ENCODE data around the gene TNNC1.

DNA sequence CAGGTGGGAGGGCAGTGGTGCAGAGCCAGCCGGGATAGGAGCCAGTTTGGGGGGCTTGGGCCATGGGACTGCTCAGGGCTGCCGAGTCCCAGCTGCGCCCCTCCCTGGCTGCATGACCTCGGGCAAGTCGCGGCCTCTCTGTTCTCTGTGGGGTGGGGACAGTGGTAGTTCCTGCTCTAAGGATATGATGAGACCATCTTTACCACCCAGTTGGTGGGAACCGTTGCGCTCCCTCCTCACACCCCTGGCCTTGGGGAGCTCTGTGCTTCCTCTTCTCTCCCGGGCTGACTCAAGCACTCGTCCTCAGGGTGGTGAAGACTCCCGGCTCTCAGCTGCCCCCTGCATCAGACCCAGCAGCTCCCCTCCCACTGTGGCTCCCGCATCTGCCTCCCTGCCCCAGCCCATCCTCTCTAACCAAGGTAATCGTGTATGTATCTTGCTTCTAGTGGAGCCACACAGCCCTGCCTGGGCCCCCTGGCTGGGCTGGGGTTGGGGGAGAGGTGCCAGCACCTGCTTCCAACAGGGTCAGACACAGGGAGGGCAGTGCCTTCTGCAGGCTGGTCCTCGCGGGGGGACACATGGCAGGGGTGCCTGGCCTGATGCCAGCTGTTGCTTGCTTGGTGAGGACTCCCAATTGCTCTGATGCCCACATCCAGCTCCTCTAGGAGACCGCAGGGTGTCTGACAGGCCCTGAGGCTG lies 26.2 kb upstream of the TNNC1 start:
- TF ChIP-seq, protein P1, sequence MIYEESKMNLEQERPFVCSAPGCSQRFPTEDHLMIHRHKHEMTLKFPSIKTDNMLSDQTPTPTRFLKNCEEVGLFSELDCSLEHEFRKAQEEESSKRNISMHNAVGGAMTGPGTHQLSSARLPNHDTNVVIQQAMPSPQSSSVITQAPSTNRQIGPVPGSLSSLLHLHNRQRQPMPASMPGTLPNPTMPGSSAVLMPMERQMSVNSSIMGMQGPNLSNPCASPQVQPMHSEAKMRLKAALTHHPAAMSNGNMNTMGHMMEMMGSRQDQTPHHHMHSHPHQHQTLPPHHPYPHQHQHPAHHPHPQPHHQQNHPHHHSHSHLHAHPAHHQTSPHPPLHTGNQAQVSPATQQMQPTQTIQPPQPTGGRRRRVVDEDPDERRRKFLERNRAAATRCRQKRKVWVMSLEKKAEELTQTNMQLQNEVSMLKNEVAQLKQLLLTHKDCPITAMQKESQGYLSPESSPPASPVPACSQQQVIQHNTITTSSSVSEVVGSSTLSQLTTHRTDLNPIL (CRISPR knock-in tag; IDR thresholded peaks at IDR 0.05; ENCODE audit: low read depth): no peak
- TF ChIP-seq, protein P2, sequence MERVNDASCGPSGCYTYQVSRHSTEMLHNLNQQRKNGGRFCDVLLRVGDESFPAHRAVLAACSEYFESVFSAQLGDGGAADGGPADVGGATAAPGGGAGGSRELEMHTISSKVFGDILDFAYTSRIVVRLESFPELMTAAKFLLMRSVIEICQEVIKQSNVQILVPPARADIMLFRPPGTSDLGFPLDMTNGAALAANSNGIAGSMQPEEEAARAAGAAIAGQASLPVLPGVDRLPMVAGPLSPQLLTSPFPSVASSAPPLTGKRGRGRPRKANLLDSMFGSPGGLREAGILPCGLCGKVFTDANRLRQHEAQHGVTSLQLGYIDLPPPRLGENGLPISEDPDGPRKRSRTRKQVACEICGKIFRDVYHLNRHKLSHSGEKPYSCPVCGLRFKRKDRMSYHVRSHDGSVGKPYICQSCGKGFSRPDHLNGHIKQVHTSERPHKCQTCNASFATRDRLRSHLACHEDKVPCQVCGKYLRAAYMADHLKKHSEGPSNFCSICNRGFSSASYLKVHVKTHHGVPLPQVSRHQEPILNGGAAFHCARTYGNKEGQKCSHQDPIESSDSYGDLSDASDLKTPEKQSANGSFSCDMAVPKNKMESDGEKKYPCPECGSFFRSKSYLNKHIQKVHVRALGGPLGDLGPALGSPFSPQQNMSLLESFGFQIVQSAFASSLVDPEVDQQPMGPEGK (CRISPR knock-in tag; IDR thresholded peaks at IDR 0.05; ENCODE audit: borderline replicate concordance): no peak
- no peak for TF ChIP-seq PPARA (CRISPR knock-in tag; IDR thresholded peaks at IDR 0.05; ENCODE audit: borderline replicate concordance)
